Measurements from ENCODE around the gene ADH1C. TPM values are rescaled to one million over a fixed set of nuclear protein-coding genes. Genes with fewer than 3 reads are reported as not detected.

Gene ADH1C
- total RNA-seq (2022; extraction: Qiagen RNA extraction; ENCODE audit: low read depth): not detected in 5 replicates

DNA sequence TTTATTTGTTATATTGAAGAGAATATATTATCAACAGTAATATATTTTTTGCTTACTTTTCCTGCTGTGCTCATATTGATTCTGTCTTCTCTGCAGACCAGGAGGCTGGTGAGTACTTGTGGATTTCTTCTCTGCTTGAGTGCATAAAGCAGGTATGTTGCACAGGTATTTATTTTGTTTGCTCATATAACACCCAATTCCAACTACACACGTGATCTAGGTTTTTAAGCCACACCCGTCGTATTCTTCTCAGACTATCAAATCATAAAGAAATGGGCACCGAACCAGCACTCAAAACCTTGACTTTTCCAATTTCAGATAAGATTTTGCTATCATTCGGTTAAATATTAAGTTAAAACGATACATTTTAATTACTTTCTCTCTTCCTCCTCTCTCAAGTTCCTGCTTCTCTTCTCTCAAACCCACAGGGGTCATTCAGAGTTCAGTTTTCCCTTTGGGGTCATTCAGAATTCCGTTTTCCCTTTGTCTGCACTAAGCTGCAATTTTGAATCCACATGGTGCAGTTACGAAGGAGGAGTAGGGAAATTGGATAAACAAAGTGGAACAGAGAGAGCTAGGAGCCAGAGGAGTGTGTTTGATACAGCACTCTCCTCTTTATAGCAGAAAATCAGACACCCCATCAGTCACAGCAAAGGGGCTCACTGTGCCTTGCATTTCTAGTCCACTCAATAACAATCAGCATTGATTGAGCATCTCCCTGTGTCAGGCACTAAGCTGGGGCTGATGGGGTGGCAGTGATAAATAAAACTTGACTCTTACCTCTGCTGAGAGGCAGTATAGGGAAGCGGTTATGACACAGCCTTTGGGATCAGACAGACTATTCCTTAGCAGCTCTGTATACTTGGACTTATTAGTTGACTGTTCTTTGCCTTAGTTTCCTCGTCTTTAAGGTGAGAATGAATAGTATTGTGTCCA is at the start of gene ADH1C:
TSS of gene ADH1C (minus strand) at position 145 of the 936 bp plus-strand sequence. CDS start at position 74, 71 bp downstream.

DNA sequence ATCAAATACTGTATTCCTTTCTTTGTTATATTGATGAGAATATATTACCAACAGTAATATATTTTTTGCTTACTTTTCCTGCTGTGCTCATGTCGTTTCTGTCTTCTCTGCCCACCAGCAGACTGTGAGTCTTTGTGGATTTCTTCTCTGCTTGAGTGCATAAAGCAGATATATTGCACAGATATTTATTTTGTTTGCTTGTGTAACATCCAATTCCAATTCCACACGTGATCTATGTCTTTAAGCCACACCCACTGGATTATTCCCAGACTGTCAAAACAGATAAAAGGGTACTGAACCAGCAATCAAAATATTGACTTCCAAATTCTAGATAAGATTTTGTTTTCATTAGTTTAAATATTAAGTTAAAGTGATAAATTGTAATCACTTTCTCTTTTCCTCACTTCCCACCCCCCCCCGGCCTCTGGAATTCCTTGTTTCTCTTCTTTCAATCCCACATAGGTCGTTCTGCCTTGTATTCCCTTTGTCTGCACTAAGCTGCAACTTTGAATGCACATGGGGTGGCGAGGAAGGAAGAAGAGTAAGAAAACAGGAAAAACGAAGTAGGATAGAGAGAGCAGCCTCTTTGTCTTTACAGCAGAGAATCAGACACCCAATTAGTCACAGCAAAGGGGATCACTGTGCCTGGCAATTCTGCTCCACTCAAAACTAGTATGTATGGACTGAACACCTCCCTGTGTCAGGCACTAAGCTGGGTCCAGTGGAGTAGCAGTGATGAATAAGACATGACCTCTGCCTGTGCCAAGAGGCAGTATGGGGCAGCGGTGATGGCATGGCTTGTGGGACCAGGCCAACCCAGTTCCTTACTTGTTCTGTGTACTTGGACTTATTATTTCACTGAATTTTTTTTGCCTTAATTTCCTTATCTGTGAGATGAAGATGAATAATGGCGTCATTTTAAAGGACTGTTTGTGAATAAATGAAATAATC is 31.0 kb downstream of the ADH1C start, which contains the start of gene ADH1B:
TSS of gene ADH1B (minus strand) at position 161 of the 951 bp plus-strand sequence. CDS start at position 91, 70 bp downstream.

DNA sequence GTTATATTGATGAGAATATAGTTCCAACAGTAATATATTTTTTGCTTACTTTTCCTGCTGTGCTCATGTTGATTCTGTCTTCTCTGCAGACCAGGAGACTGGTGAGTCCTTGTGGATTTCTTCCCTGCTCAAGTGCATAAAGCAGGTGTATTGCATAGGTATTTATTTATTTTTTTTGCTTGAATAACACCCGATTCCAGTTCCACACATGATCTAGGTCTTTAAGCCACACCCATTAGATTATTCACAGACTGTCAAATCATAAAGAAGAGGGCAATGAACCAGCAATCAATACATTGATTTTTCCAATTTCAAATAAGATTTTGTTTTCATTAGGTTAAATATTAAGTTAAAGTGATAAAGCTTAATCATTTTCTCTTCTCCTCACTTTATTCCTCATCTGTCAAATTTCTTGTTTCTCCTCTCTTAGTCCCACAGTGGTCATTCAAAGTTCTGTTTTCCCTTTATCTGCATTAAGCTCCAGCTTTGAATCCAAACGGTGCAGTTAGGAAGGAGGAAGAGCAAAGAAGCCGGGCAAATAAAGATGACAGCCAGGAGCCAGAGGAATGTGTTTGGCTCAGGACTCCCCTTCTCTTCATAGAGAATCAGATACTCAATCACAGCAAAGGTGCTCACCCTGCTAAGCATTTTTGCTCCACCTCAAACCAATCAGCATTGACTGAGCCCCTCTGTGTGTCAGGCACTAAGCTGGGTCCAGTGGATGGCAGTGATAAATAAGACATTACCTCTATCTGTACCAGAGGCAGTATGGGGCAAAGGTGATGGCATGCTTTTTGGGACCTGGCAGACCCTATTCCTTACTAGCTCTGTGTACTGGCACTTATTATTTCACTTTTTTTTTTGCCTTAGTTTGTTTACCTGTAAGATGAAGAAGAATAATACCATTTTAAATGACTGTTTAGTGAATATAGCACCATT is 61.4 kb downstream of the ADH1C start, which contains the start of gene ADH1A:
TSS of gene ADH1A (minus strand) at position 138 of the 939 bp plus-strand sequence. CDS start at position 67, 71 bp downstream.

Other genes with a start within 250 kb of the ADH1C start
- not detected in 5 replicates for gene ADH4, start 208.4 kb downstream of the ADH1C start, total RNA-seq (2022; extraction: Qiagen RNA extraction; ENCODE audit: low read depth)
- 0.07 TPM in 1 of 5 replicates, not detected in the others for gene ADH6, start 133.5 kb downstream of the ADH1C start, total RNA-seq (2022; extraction: Qiagen RNA extraction; ENCODE audit: low read depth)
- gene ADH1A, start 61.8 kb downstream of the ADH1C start, total RNA-seq (2022; extraction: Qiagen RNA extraction; ENCODE audit: low read depth): not detected in 5 replicates
- not detected in 5 replicates for gene ADH1B, start 31.3 kb downstream of the ADH1C start, total RNA-seq (2022; extraction: Qiagen RNA extraction; ENCODE audit: low read depth)
- not detected in 5 replicates for gene ADH7, start 82.6 kb upstream of the ADH1C start, total RNA-seq (2022; extraction: Qiagen RNA extraction; ENCODE audit: low read depth)
- gene C4orf17, start 158.3 kb upstream of the ADH1C start, total RNA-seq (2022; extraction: Qiagen RNA extraction; ENCODE audit: low read depth): not detected in 5 replicates
- gene TRMT10A, start 211.3 kb upstream of the ADH1C start, total RNA-seq (2022; extraction: Qiagen RNA extraction; ENCODE audit: low read depth): 3.8 to 5.2 TPM (median 4.3 TPM) in 5 replicates
- not detected in 5 replicates for gene MTTP, start 222.1 kb upstream of the ADH1C start, total RNA-seq (2022; extraction: Qiagen RNA extraction; ENCODE audit: low read depth)